ENCODE data around the gene TCTA.

Gene TCTA

GRCh38 chr3:49412632-49413337, 562 bp downstream of the TCTA start:
- H3K4me3 ChIP-seq (ENCODE audit: low read depth, low read length): peak overlapping the region; percentile 68
- TF ChIP-seq CTCF (IDR thresholded peaks at IDR 0.05; ENCODE audit: low read depth, low read length): no peak

DNA sequence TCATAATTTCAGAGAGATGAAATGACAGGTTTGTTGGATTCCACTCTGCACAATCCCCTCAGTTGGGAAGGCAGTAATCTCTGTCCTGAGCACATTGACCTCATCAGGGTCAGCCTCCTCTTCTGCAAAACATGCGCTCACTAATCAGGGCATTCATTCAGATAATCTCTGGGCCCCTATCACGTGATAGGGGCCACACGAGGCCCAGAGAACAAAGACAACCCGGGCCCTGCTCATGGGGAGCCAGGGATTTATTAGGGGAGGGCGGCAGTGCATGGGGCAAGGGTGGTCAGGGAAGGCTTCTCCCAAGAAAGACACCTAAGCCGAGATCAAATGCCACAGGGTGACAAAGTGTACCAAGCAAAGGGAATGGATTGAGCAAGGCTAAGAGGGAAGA, 1.1 kb downstream of the TCTA start:
- TF ChIP-seq CTCF (IDR thresholded peaks at IDR 0.05; ENCODE audit: low read depth, low read length): no peak
- H3K4me3 ChIP-seq (ENCODE audit: low read depth, low read length): peak overlapping the region; percentile 68

DNA sequence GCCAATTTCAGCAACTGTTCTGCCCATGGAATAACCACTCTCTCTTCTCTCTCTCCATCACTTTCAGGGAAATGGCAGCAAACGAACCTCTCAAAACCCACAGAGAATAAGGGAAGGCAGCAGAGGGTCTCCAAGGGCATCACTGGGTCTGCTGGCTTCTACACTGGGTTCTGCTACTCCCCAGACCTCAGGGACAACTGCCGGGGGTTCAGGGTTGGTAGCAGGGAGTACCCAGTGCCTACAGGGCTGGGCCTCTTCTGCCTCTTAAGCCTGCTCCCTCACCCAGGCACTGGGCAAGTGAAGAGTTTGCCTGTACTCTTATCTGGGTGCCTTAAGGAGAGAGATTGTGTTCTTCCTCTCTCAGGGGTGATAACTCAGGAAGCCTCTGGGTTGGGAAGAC, 2.5 kb downstream of the TCTA start:
- H3K4me3 ChIP-seq (ENCODE audit: low read depth, low read length): no peak overlapping the region
- no peak for TF ChIP-seq CTCF (IDR thresholded peaks at IDR 0.05; ENCODE audit: low read depth, low read length)

- no peak for TF ChIP-seq CTCF (IDR thresholded peaks at IDR 0.05; ENCODE audit: low read depth, low read length)
- H3K4me3 ChIP-seq (ENCODE audit: low read depth, low read length): no peak overlapping the region
These were observed 3.8 kb downstream of the TCTA start for GRCh38 chr3:49415931-49416601.

DNA sequence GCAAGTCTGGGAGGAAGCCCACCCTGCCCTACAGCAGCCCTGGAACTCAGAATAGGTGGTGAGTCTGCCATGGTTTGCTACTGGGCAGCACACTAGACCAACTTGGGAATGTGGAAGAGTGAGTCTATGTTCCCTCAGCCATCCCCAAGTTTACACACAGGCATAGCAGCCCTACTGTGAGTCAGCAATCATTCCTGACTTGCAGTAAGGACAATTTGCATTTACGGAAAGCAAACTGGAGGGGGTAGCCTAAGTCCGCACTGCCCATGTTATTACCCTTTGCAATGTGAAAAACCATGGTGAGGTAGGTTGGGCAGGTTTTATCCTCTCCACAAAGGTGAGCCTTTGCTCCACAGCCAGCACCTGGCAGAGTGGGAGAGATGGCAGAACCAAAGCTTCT, 4.6 kb downstream of the TCTA start:
- no peak for TF ChIP-seq CTCF (IDR thresholded peaks at IDR 0.05; ENCODE audit: low read depth, low read length)
- H3K4me3 ChIP-seq (ENCODE audit: low read depth, low read length): no peak overlapping the region

DNA sequence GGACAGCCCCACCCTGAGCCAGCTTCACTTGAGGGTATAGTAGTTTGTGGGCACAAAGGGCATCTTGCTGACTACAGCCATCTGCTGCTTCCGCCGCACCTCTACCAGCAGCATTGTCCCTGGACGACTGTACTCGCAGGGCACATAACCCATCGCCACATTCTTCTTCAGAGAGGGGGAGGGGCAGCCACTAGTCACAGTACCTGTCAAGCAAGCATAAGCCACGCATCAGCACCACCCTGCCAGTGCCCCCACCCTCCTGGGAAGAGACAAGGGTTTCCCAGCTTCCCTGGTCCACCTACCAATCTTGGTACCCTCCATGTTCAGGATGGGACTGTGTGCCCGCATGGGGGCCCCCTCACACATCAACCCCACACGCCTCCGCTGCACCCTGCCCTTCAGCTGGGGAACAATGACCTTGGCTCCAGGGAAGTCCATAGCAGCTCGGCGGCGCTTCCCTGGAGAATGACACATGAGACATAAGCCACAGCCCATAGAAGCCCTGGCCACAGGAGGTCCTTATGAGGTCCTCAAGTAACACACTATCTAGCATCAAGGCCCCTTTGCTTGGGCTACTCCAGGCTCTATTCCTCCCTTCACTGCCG, 5.4 kb downstream of the TCTA start:
- TF ChIP-seq CTCF (IDR thresholded peaks at IDR 0.05; ENCODE audit: low read depth, low read length): no peak
- H3K4me3 ChIP-seq (ENCODE audit: low read depth, low read length): no peak overlapping the region

- H3K4me3 ChIP-seq (ENCODE audit: low read depth, low read length): no peak overlapping the region
- TF ChIP-seq CTCF (IDR thresholded peaks at IDR 0.05; ENCODE audit: low read depth, low read length): no peak
These were observed 9.7 kb downstream of the TCTA start for GRCh38 chr3:49421890-49422378.
